Measurements from ENCODE around the gene DCST1. TPM values are rescaled to one million over a fixed set of nuclear protein-coding genes. Genes with fewer than 3 reads are reported as not detected.

DCST1 gene
- total RNA-seq, 1 donor from 2014 or later = not detected

GRCh38 chr1:155049651-155050559 is 16.3 kb downstream of the DCST1 start:
- no peak for DNase-seq (ENCODE audit: low spot score, unreplicated experiment)
- no peaks in the 10 kb centered on the region for H3K36me3 Mint-ChIP-seq (ENCODE audit: insufficient read depth)
- no peaks in the 10 kb centered on the region for H3K9me3 Mint-ChIP-seq (ENCODE audit: low read depth)
- H3K27me3 Mint-ChIP-seq = peaks cover 21% of the 10 kb centered on the region
- peak overlapping the region; percentile 91 for H3K27ac Mint-ChIP-seq
- H3K4me1 Mint-ChIP-seq (ENCODE audit: low read depth) = peaks cover 12% of the 10 kb centered on the region
- no peak for TF ChIP-seq CTCF (IDR thresholded peaks at IDR 0.05; ENCODE audit: unreplicated experiment)
- H3K4me3 Mint-ChIP-seq (ENCODE audit: low read depth) = peak overlapping the region; percentile 79

DNA sequence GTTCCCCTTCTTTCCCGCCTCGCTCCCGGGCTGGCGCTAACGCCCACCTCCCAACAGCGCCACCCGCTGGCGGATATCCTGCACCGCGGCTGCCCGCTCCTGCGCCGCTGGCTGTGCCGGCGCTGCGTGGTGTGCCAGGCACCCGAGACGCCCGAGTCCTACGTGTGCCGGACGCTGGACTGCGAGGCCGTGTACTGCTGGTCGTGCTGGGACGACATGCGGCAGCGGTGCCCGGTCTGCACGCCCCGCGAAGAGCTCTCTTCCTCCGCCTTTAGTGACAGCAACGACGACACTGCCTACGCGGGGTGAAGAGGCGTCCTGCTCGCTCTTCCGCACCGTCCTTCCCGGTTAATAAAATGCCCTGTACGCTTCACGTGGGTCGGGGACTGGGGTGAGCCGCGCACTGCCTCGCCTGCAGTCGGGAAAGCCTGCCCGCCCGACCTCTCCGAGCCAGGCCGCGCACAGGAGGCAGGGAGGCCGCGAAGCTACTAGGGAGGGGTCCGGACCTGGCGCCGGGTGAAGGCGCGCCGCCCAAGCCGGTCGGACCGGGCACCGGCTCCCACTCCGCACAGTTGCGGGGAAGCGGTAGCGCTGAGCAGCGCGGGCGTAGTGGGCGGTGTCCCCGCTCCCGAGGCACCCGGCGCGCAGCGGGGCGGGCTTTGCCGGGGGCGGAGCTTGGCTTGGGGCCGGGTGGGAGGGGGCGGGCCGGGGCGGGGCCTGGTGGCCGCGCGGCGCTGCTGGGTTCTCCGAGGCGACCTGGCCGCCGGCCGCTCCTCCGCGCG is 17.1 kb downstream of the DCST1 start, which contains the start of gene ADAM15:
Gene ADAM15, plus strand, starts transcription at position 757 of the 782 bp plus-strand sequence. CDS start 71 bp downstream, outside the sequence.
- DNase-seq (ENCODE audit: low spot score, unreplicated experiment) = peak; percentile 85
- H3K4me3 Mint-ChIP-seq (ENCODE audit: low read depth) = peak within 1 kb of the TSS; percentile 79
- peaks cover 12% of the 10 kb centered on the region for H3K4me1 Mint-ChIP-seq (ENCODE audit: low read depth)
- H3K36me3 Mint-ChIP-seq (ENCODE audit: insufficient read depth) = no peaks in the 10 kb centered on the region
- peak; percentile 94 for TF ChIP-seq CTCF (IDR thresholded peaks at IDR 0.05; ENCODE audit: unreplicated experiment)
- peak within 1 kb of the TSS; percentile 91 for H3K27ac Mint-ChIP-seq
- H3K27me3 Mint-ChIP-seq = peaks cover 21% of the 10 kb centered on the region
- no peaks in the 10 kb centered on the region for H3K9me3 Mint-ChIP-seq (ENCODE audit: low read depth)

- Mint-ChIP-seq H3K36me3 (ENCODE audit: insufficient read depth) (no peaks in the 10 kb centered on the region), H3K4me1 (ENCODE audit: low read depth) (peaks cover 12% of the 10 kb centered on the region), H3K27me3 (peaks cover 21% of the 10 kb centered on the region), H3K9me3 (ENCODE audit: low read depth) (no peaks in the 10 kb centered on the region), H3K4me3 (ENCODE audit: low read depth) (peak overlapping the region; percentile 63), H3K27ac (no peak overlapping the region)
- no peak for TF ChIP-seq CTCF (IDR thresholded peaks at IDR 0.05; ENCODE audit: unreplicated experiment)
- no peak for DNase-seq (ENCODE audit: low spot score, unreplicated experiment)
Measured at GRCh38 chr1:155051342-155051776, 17.7 kb downstream of the DCST1 start.

GRCh38 chr1:155051777-155052398 is 18.3 kb downstream of the DCST1 start:
- H3K27me3 Mint-ChIP-seq = peaks cover 21% of the 10 kb centered on the region
- H3K27ac Mint-ChIP-seq = no peak overlapping the region
- no peak for DNase-seq (ENCODE audit: low spot score, unreplicated experiment)
- TF ChIP-seq CTCF (IDR thresholded peaks at IDR 0.05; ENCODE audit: unreplicated experiment) = no peak
- H3K4me3 Mint-ChIP-seq (ENCODE audit: low read depth) = peak overlapping the region; percentile 63
- no peaks in the 10 kb centered on the region for H3K9me3 Mint-ChIP-seq (ENCODE audit: low read depth)
- H3K4me1 Mint-ChIP-seq (ENCODE audit: low read depth) = peaks cover 12% of the 10 kb centered on the region
- no peaks in the 10 kb centered on the region for H3K36me3 Mint-ChIP-seq (ENCODE audit: insufficient read depth)
